Karpas-422 (cell line): Measurements from ENCODE around the gene LRCH1. TPM values are rescaled to one million over a fixed set of nuclear protein-coding genes. Genes with fewer than 3 reads are reported as not detected.
A peak's percentile ranks its signal among the peaks of the same experiment; 100 is the strongest.

Experiments used
- DNase-seq: peaks from one replicate; pipeline ENCODE4 v3.0.0-alpha.2; 2015
- H2AFZ ChIP-seq: fragments of 200-600 bp; sonication (generic); 2 replicates; pipeline ENCODE4 v1.6.1; 2014; ENCODE audit warnings: antibody characterized with exemption, low read length, mixed read lengths
- H3K27ac ChIP-seq: fragments of 200-600 bp; sonication (generic); 2 replicates; pipeline ENCODE4 v1.5.1; 2014; ENCODE audit warnings: mild to moderate bottlenecking, low read length, moderate library complexity
- H3K27me3 ChIP-seq: fragments of 200-600 bp; sonication (generic); 2 replicates; pipeline ENCODE4 v1.6.1; 2014; ENCODE audit warnings: low read length, mixed read lengths
- H3K36me3 ChIP-seq: fragments of 200-600 bp; sonication (generic); 2 replicates; pipeline ENCODE4 v1.6.1; 2014; ENCODE audit warnings: low read length, mixed read lengths; ENCODE audit not compliant: insufficient read depth
- H3K4me1 ChIP-seq: fragments of 200-600 bp; sonication (generic); 2 replicates; pipeline ENCODE4 v1.6.1; 2014; ENCODE audit warnings: mild to moderate bottlenecking, low read length, mixed read lengths
- H3K4me2 ChIP-seq: fragments of 200-600 bp; sonication (generic); 2 replicates; pipeline ENCODE4 v1.6.1; 2014; ENCODE audit warnings: low read length, low read depth, mild to moderate bottlenecking; ENCODE audit not compliant: poor library complexity, severe bottlenecking
- H3K4me3 ChIP-seq: fragments of 200-600 bp; sonication (generic); 2 replicates; pipeline ENCODE4 v1.5.1; 2014; ENCODE audit warnings: mild to moderate bottlenecking, antibody characterized with exemption, low read length, mixed read lengths
- H3K79me2 ChIP-seq: fragments of 200-600 bp; sonication (generic); 2 replicates; pipeline ENCODE4 v1.6.1; 2014; ENCODE audit warnings: mild to moderate bottlenecking, low read length, mixed read lengths
- H3K9ac ChIP-seq: fragments of 200-600 bp; sonication (generic); 2 replicates; pipeline ENCODE4 v1.6.0; 2014; ENCODE audit warnings: low read length
- H3K9me2 ChIP-seq: fragments of 200-600 bp; sonication (generic), shearing (Covaris generic); replicated peaks from 2 replicates; pipeline ENCODE4 v1.6.0; 2014; ENCODE audit warnings: mild to moderate bottlenecking, low read length, moderate library complexity; ENCODE audit not compliant: insufficient read depth
- H3K9me3 ChIP-seq: fragments of 300-700, 200-600 bp; sonication (generic); 2 replicates; pipeline ENCODE4 v1.6.1; 2014; ENCODE audit warnings: low read length, mixed read lengths
- H4K20me1 ChIP-seq: fragments of 200-600 bp; sonication (generic); 2 replicates; pipeline ENCODE4 v1.6.1; 2014; ENCODE audit warnings: mild to moderate bottlenecking, antibody characterized with exemption, low read length, low read depth; ENCODE audit not compliant: insufficient read depth
- total RNA-seq: library from RNA; depleted of rRNA; stranded (reverse); fragments of >200 nt; shearing (Covaris generic); gene quantifications from 2 replicates; pipeline ENCODE4 v1.2.3, GENCODE V29; 2014; ENCODE audit warnings: low replicate concordance

The LRCH1 gene
- total RNA-seq, 1 experiment from 2014 or later: 0.56 TPM

DNA sequence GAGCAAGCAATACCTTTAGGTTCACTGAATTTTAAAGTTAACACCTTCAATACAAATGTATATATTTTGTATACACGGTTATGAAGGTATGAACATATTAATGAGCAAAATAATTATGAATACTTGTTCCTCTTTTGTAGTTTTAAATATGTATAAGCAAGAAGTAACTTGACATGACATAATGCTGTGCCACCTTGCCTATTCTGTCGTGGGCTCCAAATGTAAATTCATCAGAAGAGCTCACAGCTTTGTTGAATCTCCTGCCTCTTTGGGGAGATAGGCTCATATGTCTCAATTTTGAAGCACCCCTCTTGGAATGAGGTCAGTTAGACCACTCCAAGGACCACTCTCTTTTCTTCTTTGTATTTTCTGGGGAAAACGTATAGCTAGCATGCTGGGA, 59.3 kb downstream of the LRCH1 start:
- Histone ChIP-seq H3K79me2 (no peaks in the 10 kb centered on the region), H3K9me3 (no peaks in the 10 kb centered on the region), H3K9me2 (no peaks in the 10 kb centered on the region), H3K27me3 (no peaks in the 10 kb centered on the region), H3K27ac (no peak overlapping the region), H3K4me1 (no peaks in the 10 kb centered on the region), H3K4me2 (no peak overlapping the region), H2AFZ (no peak overlapping the region), H3K9ac (no peak overlapping the region), H4K20me1 (0 out of 2 replicates have a peak, but pooled peaks cover 6% of the 10 kb centered on the region), H3K4me3 (no peak overlapping the region), H3K36me3 (no peaks in the 10 kb centered on the region)
- DNase-seq: no peak

GRCh38 chr13:46613409-46614049, 60.6 kb downstream of the LRCH1 start:
- Histone ChIP-seq H4K20me1 (0 out of 2 replicates have a peak, but pooled peaks cover 2% of the 10 kb centered on the region), H3K4me1 (no peaks in the 10 kb centered on the region), H2AFZ (no peak overlapping the region), H3K9ac (no peak overlapping the region), H3K36me3 (no peaks in the 10 kb centered on the region), H3K4me2 (no peak overlapping the region), H3K27ac (no peak overlapping the region), H3K9me3 (no peaks in the 10 kb centered on the region), H3K79me2 (no peaks in the 10 kb centered on the region), H3K27me3 (no peaks in the 10 kb centered on the region), H3K9me2 (no peaks in the 10 kb centered on the region), H3K4me3 (no peak overlapping the region)
- no peak for DNase-seq

DNA sequence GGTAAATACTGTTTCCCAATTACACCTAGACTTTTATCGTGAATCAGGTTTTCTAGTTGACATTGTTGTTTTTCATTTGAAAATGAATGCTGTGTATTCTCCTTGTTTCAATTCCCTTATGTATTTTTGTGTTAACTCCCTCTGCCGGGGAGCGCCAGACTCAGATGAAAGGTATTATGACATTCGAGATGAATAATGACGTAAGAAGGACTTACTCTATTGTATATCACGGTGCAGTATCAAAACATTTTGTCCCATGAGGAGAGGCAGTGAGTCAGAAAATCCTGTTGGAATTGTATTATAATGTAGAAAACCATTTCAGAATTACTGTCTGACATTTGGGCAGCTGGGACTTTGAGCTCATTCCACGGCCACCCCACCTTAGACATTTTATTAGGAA, 61.6 kb downstream of the LRCH1 start:
- no peak for DNase-seq
- Histone ChIP-seq H3K9ac (no peak overlapping the region), H3K9me3 (no peaks in the 10 kb centered on the region), H4K20me1 (0 out of 2 replicates have a peak, but pooled peaks cover 2% of the 10 kb centered on the region), H3K4me3 (no peak overlapping the region), H3K4me2 (no peak overlapping the region), H2AFZ (no peak overlapping the region), H3K4me1 (no peaks in the 10 kb centered on the region), H3K9me2 (no peaks in the 10 kb centered on the region), H3K36me3 (no peaks in the 10 kb centered on the region), H3K27me3 (no peaks in the 10 kb centered on the region), H3K79me2 (no peaks in the 10 kb centered on the region), H3K27ac (no peak overlapping the region)

DNA sequence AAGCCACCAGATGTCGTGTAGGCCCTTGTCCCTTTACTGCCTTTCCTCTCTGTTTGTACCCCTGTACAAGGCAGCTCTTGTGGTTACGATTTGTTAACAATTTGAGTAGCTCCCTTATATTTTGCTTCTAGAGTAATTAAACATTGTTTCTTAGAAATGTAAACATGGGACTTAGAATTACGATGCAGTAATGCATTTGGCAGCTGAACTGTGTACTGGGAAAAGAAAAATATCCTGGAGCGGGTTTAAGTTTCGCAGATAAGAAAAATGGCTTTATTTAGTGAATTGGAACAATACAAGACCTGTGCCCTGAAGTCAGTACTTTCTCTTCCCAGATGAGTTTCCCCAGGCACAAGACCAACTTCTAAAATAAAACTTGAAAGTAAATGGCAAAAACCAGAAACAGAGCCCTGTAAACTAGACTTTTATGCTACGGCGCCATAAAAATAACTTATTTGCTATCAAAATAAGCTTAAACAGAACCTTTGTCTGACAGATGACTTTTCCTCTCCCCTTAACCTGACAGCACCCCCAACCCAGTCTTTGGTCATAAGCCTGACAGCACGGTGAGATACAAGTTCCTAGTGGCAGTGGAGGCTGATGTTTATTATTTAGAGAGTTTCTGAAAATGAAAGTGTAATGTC, 63.0 kb downstream of the LRCH1 start:
- Histone ChIP-seq H3K4me3 (no peak overlapping the region), H3K27ac (no peak overlapping the region)

DNA sequence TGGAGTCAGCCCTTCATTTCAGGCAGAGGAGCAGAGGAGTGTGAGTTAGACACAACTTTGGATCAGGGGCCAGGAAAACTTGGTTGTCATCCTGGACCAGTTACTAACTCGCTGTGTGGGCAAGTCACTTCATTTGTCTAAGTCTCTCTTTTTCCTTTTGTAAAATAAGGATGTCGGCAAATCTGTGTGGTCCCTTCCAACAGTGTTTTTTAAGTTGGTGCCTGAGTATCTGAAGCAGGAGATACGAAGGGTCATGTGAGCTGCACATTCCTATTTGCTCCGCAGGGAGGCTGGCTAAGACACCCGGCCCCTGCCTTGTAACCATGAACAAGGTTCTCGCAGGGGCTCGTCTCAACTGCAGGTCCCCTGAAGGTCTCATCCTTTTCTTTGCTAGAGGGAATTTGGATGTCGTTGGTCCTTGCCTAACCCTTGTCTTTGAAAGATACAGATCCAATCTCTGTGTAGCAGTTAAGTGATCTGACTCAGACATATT, 64.3 kb downstream of the LRCH1 start:
- H3K36me3 ChIP-seq: no peaks in the 10 kb centered on the region
- no peak overlapping the region for H2AFZ ChIP-seq
- H3K4me1 ChIP-seq: no peaks in the 10 kb centered on the region
- H3K9ac ChIP-seq: no peak overlapping the region
- no peaks in the 10 kb centered on the region for H3K27me3 ChIP-seq
- H3K79me2 ChIP-seq: no peaks in the 10 kb centered on the region
- no peaks in the 10 kb centered on the region for H4K20me1 ChIP-seq
- H3K9me3 ChIP-seq: no peaks in the 10 kb centered on the region
- no peak overlapping the region for H3K27ac ChIP-seq
- H3K4me2 ChIP-seq: no peak overlapping the region
- no peak for DNase-seq
- H3K4me3 ChIP-seq: no peak overlapping the region
- no peaks in the 10 kb centered on the region for H3K9me2 ChIP-seq

More for the DNA sequence above, 63.0 kb downstream of the LRCH1 start:
- Histone ChIP-seq H3K9ac (no peak overlapping the region), H3K27me3 (no peaks in the 10 kb centered on the region), H3K9me2 (no peaks in the 10 kb centered on the region), H3K4me1 (no peaks in the 10 kb centered on the region), H3K4me2 (no peak overlapping the region), H2AFZ (no peak overlapping the region), H3K36me3 (no peaks in the 10 kb centered on the region), H3K79me2 (no peaks in the 10 kb centered on the region), H4K20me1 (no peaks in the 10 kb centered on the region), H3K9me3 (no peaks in the 10 kb centered on the region)
- DNase-seq: no peak

GRCh38 chr13:46617885-46618284, 64.9 kb downstream of the LRCH1 start:
- Histone ChIP-seq H3K9me2 (no peaks in the 10 kb centered on the region), H3K4me3 (no peak overlapping the region), H3K9ac (no peak overlapping the region), H3K79me2 (no peaks in the 10 kb centered on the region), H2AFZ (no peak overlapping the region), H4K20me1 (no peaks in the 10 kb centered on the region), H3K4me2 (no peak overlapping the region), H3K27me3 (no peaks in the 10 kb centered on the region), H3K27ac (no peak overlapping the region), H3K4me1 (no peaks in the 10 kb centered on the region), H3K9me3 (no peaks in the 10 kb centered on the region), H3K36me3 (no peaks in the 10 kb centered on the region)
- DNase-seq: peak; percentile 29

DNA sequence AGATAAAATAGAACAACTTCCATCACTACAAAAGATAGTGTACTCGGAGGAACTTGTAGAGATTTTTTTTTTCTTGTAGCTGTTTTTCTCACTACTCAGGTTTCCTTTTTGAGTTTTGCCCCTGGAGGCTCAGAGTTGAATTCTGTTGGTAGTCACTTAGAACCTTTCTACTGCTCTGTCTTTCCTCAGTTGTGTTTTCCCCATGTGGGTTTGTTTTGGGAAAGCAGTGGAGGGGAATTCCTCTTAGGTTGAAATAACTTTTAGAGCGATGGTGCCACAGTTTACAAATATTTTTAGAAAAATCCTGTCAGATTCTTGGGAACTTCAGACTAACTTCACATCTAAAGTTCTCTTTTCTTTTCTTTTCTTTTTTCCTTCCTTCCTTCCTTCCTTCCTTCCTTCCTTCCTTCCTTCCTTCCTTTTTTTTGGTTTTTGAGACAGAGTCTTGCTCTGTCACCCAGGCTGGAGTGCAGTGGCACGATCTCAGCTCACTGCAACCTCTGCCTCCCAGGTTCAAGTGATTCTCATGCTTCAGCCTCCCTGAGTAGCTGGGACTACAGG, 65.8 kb downstream of the LRCH1 start:
- Histone ChIP-seq H3K79me2 (no peaks in the 10 kb centered on the region), H3K9me2 (no peaks in the 10 kb centered on the region), H4K20me1 (no peaks in the 10 kb centered on the region), H3K27me3 (no peaks in the 10 kb centered on the region), H3K4me2 (no peak overlapping the region), H3K9me3 (no peaks in the 10 kb centered on the region), H3K36me3 (no peaks in the 10 kb centered on the region), H3K4me1 (no peaks in the 10 kb centered on the region), H3K27ac (no peak overlapping the region), H3K9ac (no peak overlapping the region), H3K4me3 (no peak overlapping the region), H2AFZ (no peak overlapping the region)
- no peak for DNase-seq

- Histone ChIP-seq H4K20me1 (no peaks in the 10 kb centered on the region), H3K4me2 (no peak overlapping the region), H2AFZ (no peak overlapping the region), H3K36me3 (no peaks in the 10 kb centered on the region), H3K4me3 (no peak overlapping the region), H3K9me3 (no peaks in the 10 kb centered on the region), H3K79me2 (no peaks in the 10 kb centered on the region), H3K4me1 (no peaks in the 10 kb centered on the region), H3K9ac (no peak overlapping the region), H3K9me2 (no peaks in the 10 kb centered on the region), H3K27me3 (no peaks in the 10 kb centered on the region), H3K27ac (no peak overlapping the region)
- DNase-seq: no peak
Measured at GRCh38 chr13:46620029-46620428, 67.1 kb downstream of the LRCH1 start.
